Effector memory CD4-positive, alpha-beta T cell (primary cell): Measurements from ENCODE around the gene NDUFA13.

ENCODE experiments used
- DNase-seq, 3 donors: peaks; one replicate each; pipeline ENCODE4 v3.0.0-alpha.2; 2020
- H3K27ac ChIP-seq: 2 replicates; pipeline ENCODE4 v1.7.0; 2013; ENCODE audit warnings: mild to moderate bottlenecking, low read length, moderate library complexity; ENCODE audit not compliant: insufficient read depth, poor library complexity, severe bottlenecking
- H3K27me3 ChIP-seq: replicated peaks from 2 replicates; pipeline ENCODE4 v1.7.0; 2013; ENCODE audit warnings: mild to moderate bottlenecking, low read length; ENCODE audit not compliant: insufficient read depth, control insufficient read depth, poor library complexity, severe bottlenecking
- H3K36me3 ChIP-seq: 2 replicates; pipeline ENCODE4 v1.7.0; 2013; ENCODE audit warnings: mild to moderate bottlenecking, low read length, moderate library complexity; ENCODE audit not compliant: control insufficient read depth, insufficient read depth
- H3K4me1 ChIP-seq: 2 replicates; pipeline ENCODE4 v1.7.0; 2013; ENCODE audit warnings: low read length, mild to moderate bottlenecking; ENCODE audit not compliant: control insufficient read depth, insufficient read depth, poor library complexity, severe bottlenecking
- H3K4me3 ChIP-seq: 2 replicates; pipeline ENCODE4 v1.7.0; 2013; ENCODE audit warnings: low read length, low read depth, mild to moderate bottlenecking; ENCODE audit not compliant: insufficient read depth, poor library complexity, severe bottlenecking
- H3K9me3 ChIP-seq: 2 replicates; pipeline ENCODE4 v1.7.0; 2013; ENCODE audit warnings: mild to moderate bottlenecking, low read length, moderate library complexity; ENCODE audit not compliant: control insufficient read depth

NDUFA13 gene

DNA sequence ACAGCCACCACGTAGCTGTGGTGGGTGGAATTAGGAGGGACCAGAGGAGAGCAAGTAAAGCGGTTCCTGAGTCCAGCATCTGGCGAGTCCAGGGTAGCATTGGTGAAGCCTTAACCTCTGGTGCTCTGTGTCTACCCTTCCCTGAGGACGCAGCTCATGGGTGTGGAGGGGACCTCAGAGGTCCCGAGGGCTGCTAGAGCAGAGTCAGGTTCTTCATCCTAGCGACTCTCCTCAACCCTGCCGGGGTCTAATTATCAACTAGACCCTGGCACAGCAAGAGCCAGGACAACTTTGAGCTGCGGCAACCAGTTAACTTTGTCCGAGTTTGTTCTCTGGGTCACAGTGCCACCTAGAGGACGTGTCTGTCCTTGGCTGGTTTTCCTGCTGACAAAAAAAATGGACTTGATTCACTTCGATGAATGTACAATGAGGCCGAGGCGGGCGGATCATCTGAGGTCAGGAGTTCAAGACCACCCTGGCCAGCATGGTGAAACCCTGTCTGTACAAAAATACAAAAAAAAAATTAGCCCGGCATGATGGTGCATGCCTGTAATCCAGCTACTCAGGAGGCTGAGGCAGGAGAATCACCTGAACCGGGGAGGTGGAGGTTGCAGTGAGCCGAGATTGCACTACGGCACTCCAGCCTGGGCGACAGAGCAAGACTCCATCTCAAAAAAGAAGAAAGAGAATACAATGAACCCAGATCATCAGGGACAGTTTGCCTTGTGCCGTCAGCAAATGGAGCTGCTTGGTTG, 25.6 kb upstream of the NDUFA13 start:
- Histone ChIP-seq H3K27me3 (no peaks in the 10 kb centered on the region), H3K36me3 (peaks cover 25% of the 10 kb centered on the region), H3K4me1 (peaks cover 39% of the 10 kb centered on the region), H3K4me3 (no peak overlapping the region), H3K9me3 (no peaks in the 10 kb centered on the region), H3K27ac (peak overlapping the region; percentile 87)
- peak; percentile 60 to 73 (median 66) for DNase-seq

DNA sequence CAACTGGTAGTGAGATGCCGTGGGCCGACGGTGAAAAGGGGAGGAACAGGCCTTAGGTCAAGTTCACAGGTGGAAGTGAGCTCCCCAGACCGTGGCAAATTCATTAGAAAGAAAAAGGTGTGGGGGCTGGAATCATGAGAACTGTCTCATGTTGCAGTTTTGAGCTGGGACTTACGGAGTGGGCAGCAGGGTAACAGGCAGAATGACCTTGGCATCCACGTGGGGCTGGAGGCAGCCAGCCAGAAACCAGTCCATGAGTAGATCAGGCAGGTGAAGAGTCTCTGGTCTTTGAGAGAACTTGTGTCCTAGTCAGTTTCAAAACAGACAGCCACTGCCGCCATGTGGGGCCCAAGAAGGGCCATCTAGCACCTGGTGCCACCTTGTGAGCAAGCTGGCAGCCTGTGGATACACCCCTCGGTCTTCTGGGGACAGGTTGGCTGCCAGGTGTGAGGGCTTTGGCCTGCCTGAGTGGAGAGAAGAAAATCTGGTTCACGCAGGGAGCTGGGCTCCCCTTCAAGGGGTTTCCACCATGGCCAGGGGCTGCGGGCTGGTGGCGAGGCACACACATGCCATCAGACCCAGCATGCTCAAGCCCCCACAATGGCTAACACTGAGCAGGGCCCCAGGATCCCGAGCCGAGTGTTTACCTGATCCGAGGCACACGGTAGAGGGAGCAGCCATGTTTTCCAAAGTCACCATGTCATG, 24.6 kb upstream of the NDUFA13 start:
- Histone ChIP-seq H3K4me3 (no peak overlapping the region), H3K27ac (no peak overlapping the region), H3K4me1 (peaks cover 36% of the 10 kb centered on the region), H3K27me3 (no peaks in the 10 kb centered on the region), H3K36me3 (peaks cover 35% of the 10 kb centered on the region), H3K9me3 (no peaks in the 10 kb centered on the region)
- DNase-seq, result no peak

DNA sequence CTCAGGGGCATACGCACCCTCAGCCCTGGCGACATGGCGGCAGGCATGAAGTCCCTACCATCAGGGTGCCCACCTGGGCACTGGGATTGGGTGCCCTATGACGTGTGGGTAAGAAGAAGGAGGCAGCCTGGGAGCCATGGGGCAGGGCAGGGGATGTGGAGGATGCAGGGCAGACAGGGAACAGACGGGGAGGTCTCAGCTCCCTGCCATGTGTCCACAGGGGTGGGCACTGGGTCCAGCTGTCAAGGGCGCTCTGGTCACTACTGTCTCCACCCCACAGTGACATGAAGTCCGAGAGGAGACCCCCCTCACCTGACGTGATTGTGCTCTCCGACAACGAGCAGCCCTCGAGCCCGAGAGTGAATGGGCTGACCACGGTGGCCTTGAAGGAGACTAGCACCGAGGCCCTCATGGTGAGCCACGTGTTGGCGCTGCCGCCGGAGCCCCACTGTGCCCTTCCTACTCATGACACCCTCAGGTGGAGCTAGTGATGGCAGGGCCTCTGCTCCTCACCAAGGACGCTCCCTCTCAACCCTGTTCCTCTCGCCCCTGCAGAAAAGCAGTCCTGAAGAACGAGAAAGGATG, 23.9 kb upstream of the NDUFA13 start:
- H3K4me1 ChIP-seq, result peaks cover 30% of the 10 kb centered on the region
- H3K36me3 ChIP-seq, result peaks cover 38% of the 10 kb centered on the region
- H3K27me3 ChIP-seq, result no peaks in the 10 kb centered on the region

DNA sequence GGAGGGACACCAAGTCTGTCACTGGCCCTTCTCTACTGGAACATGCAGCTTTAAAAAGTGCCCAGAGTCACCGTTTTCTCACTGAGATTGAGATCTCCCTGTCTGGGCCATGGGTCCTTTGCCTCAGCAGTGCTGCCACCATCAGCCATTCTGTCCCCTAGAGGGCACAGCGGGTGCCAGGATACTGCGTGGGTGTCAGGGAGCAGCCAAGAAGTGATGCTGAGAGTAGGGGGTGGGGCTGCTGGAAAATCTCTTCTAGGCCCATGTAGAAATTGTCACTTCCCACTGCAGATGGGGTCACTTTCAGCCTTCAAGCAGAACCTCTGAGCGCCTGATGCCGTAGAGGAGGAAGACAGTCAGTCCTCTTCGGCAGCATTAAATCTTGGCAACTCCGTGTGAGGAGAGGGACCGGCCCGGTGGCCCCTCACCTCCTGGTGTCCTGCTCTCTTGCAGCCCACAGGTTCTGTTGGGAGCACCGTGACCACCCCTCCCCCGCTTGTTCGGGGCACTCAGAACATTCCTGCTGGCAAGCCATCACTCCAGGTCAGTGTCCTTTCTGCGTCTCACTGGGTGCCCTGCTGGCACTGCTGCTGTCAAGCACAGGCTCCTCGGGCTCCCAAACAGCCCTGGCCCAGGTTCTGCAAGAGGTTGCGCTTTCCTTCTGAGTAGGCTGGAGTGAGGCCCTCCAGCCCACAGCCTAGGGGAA, 22.0 kb upstream of the NDUFA13 start:
- Histone ChIP-seq H3K27me3 (no peaks in the 10 kb centered on the region), H3K36me3 (peaks cover 56% of the 10 kb centered on the region), H3K27ac (no peak overlapping the region), H3K4me3 (no peak overlapping the region), H3K4me1 (peaks cover 11% of the 10 kb centered on the region), H3K9me3 (no peaks in the 10 kb centered on the region)
- no peak for DNase-seq

More for the DNA sequence above, 23.9 kb upstream of the NDUFA13 start:
- DNase-seq, result no peak
- H3K4me3 ChIP-seq, result no peak overlapping the region
- no peak overlapping the region for H3K27ac ChIP-seq
- H3K9me3 ChIP-seq, result no peaks in the 10 kb centered on the region

DNA sequence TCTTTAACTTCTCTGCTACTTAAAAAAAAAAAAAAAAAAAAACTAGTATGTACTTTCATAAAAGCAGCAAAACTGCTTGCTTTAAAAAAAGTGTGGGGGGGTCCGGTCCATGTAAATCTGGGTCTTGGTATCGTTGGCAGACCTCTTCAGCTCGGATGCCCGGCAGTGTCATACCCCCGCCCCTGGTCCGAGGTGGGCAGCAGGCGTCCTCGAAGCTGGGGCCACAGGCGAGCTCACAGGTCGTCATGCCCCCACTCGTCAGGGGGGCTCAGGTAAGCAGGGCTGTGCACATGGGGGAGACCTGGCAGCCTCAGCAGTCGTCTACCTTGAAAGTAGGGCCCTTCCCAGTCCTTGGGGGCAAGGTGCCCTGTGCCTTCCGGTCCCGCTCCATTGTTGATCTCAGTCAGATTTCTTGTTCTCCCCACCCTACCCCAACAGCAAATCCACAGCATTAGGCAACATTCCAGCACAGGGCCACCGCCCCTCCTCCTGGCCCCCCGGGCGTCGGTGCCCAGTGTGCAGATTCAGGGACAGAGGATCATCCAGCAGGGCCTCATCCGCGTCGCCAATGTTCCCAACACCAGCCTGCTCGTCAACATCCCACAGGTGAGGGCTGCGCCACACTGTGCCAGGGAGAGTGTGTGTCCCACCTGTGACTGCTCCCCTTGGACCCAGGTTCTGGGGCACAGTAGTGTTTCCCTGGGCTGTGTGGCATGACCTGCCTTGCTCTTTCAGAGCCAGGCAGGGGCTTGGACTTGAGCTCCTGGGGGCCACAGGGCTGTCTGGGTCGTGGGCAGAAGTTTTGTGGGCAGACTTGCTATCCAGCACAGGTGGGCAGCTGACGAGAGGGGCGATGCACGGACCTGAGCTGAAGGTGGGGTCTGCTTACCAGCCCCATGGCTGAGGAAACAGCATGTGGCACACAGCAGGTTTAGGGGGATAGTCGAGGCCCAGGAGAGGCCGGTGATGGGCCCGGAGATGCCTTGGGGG, 20.1 kb upstream of the NDUFA13 start:
- Histone ChIP-seq H3K4me3 (no peak overlapping the region), H3K27ac (no peak overlapping the region), H3K4me1 (no peaks in the 10 kb centered on the region), H3K9me3 (no peaks in the 10 kb centered on the region), H3K36me3 (peaks cover 75% of the 10 kb centered on the region), H3K27me3 (no peaks in the 10 kb centered on the region)
- no peak for DNase-seq

DNA sequence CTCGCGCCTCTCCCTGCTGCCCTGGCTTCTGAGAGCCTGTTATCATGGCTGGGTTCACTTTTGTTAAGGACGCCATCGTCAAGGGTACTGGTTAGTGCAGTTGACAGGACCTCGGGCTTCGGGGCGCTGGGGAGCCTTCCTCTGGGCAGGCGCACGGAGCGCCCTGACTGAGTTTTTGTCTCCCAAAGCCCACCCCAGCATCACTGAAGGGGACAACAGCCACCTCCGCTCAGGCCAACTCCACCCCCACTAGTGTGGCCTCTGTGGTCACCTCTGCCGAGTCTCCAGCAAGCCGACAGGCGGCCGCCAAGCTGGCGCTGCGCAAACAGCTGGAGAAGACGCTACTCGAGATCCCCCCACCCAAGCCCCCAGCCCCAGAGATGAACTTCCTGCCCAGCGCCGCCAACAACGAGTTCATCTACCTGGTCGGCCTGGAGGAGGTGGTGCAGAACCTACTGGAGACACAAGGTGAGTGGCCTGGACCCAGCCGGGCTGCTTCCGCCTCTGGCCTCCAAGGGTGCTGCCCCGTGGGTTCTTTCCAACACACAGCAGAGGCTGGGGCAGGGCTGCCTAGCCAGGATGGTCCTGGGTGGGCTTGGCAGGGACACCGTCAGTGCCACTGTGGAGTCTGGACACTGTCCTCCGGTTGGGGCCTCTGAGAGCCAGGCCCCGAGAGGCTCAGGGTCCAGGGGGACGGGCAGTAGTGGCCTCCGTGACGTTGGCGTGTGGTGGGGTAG, 17.6 kb upstream of the NDUFA13 start:
- H3K27me3 ChIP-seq, result no peaks in the 10 kb centered on the region
- no peak overlapping the region for H3K4me3 ChIP-seq
- H3K27ac ChIP-seq, result no peak overlapping the region
- no peaks in the 10 kb centered on the region for H3K4me1 ChIP-seq
- peaks cover 91% of the 10 kb centered on the region for H3K36me3 ChIP-seq
- H3K9me3 ChIP-seq, result no peaks in the 10 kb centered on the region
- DNase-seq, result no peak

DNA sequence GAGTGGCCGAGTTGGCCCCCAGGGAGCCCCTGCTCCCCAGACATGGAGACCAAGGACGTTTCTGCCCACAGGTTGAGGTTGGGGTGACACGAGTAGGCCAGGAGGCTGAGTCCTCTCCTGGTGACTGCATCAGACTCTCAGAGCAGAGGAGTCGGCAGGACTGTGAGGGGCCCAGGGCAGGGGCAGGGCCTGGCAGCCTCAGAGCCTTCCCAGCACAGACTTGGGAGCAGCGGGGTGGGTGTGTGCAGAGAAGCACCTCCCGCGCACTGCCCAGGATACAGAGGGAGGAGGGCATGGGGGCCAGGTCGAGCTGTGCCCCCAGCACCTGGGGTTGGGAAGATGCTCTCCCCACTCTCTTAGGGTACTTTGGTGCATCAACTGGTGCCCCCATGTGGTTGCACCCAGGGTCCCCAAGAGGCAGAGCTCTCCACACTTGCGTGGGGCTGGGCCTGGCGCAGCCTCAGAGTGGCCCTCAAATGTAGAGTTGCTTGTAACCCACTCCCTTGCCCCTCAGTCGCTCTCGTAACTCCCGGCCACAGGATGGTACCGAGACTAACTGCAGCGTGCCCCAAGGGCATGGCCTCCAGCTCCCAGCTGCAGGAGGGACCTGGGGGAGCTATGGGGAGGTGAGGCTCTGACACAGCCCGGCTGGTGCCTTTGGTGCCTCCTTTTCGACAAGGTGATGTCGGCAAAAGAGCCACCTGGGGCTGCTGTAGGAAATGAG, 16.6 kb upstream of the NDUFA13 start:
- Histone ChIP-seq H3K36me3 (peaks cover 93% of the 10 kb centered on the region), H3K27me3 (no peaks in the 10 kb centered on the region), H3K4me3 (no peak overlapping the region), H3K9me3 (no peaks in the 10 kb centered on the region), H3K4me1 (no peaks in the 10 kb centered on the region), H3K27ac (no peak overlapping the region)
- no peak for DNase-seq

DNA sequence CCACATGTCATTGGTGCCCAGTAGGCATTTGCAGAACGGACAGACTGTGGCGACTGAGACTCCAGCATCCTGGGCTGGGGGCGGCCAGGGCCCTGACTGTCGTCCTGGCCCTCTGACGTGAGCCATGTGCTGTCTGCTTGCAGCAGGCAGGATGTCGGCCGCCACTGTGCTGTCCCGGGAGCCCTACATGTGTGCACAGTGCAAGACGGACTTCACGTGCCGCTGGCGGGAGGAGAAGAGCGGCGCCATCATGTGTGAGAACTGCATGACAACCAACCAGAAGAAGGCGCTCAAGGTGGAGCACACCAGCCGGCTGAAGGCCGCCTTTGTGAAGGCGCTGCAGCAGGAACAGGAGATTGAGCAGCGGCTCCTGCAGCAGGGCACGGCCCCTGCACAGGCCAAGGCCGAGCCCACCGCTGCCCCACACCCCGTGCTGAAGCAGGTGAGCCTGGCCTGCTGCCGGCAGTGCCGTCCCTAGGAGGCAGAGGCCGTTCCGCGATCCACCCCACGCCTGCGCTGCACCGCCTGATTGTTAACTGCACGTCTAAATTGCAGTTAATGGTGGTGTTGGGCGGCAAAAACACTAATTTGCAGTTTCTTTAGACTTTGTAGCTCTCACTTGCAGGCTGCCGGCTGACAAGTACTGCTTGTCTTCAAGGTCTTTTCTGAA, 14.9 kb upstream of the NDUFA13 start:
- Histone ChIP-seq H3K36me3 (peaks cover 99% of the 10 kb centered on the region), H3K27me3 (no peaks in the 10 kb centered on the region), H3K9me3 (no peaks in the 10 kb centered on the region), H3K4me1 (no peaks in the 10 kb centered on the region), H3K27ac (no peak overlapping the region), H3K4me3 (no peak overlapping the region)
- DNase-seq, result no peak
